ENCODE measurements around the gene STPG3.

Gene STPG3

GRCh38 chr9:137222190-137223077 lies 28.7 kb upstream of the STPG3 start, which contains the start of gene RNF208:
Gene RNF208, minus strand, starts transcription at chr9:137222240. Its CDS starts 1,028 bp downstream, at chr9:137221212.
- DNase-seq (ENCODE audit: low spot score), result no peak

- DNase-seq (ENCODE audit: low spot score), result peak; percentile 91
Measured at GRCh38 chr9:137223078-137223970, 27.8 kb upstream of the STPG3 start.

- no peak for DNase-seq (ENCODE audit: low spot score)
Measured at GRCh38 chr9:137224830-137225694, 26.0 kb upstream of the STPG3 start, which contains the start of gene CYSRT1. Gene CYSRT1, plus strand, starts transcription at chr9:137225174. Its CDS starts 448 bp downstream, at chr9:137225622.

- DNase-seq (ENCODE audit: low spot score), result no peak
Measured at GRCh38 chr9:137225699-137226331, 25.3 kb upstream of the STPG3 start.

DNA sequence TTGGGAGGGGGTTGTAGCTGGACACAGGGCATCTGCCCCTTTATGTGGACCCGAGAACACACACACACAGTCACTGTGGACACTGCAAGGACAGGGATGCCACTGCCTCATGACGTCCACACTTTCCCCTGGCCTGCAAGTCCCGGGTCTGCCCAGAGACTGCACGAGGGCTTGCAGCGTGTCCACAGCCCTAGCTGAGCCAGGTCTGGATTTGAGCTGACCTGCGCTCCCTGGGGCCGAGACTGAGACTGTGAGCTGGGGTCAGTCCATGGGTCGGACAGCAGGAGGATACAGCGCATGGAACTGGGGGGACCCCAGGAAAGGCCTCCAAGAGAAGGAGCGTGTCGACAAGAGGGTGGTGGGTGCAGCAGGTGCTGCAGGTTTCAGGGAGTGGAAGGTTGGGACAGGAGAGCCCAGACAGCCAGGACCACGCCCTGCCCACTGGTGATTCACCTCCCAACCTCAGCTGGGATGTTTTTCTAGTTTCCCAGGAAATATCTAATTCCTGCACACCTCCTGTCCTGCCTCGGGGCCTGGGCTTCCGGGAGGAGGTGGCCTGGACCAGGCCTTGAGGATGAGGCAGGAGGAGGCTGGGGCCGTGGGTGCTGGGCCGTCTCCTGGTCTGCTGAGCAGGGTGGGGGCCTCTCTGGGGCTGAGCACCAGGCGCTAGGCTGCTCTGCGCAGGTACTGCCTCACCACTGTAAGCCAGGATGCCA lies 24.6 kb upstream of the STPG3 start:
- no peak for DNase-seq (ENCODE audit: low spot score)

GRCh38 chr9:137227054-137227852 lies 23.8 kb upstream of the STPG3 start, which contains the start of gene RNF224:
Gene RNF224, plus strand, starts transcription at chr9:137227502. Its CDS starts 834 bp downstream, at chr9:137228336.
- DNase-seq (ENCODE audit: low spot score), result peak; percentile 78

GRCh38 chr9:137227853-137228505 lies 23.1 kb upstream of the STPG3 start:
- no peak for DNase-seq (ENCODE audit: low spot score)

DNA sequence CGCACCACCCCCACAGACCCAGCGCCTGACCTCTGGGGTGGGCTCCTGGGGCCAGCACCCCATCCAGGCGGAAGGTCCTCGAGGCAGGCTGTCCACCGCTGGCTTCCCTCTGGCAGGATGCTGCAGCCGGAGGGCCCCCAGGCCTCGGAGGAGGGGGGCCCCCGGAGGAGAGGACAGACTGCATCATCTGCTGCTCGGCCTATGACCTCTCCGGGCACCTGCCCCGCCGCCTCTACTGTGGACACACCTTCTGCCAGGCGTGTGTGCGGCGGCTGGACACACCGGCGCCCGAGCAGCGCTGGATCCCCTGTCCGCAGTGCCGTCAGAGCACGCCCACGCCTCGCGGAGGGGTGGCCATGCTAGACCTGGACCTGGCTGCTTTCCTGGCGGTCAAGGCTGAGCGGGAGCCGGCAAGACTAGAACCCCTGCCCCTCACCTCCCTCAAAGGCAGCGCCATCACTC lies 22.5 kb upstream of the STPG3 start:
- no peak for DNase-seq (ENCODE audit: low spot score)

- DNase-seq (ENCODE audit: low spot score), result no peak
Measured at GRCh38 chr9:137228968-137229896, 21.9 kb upstream of the STPG3 start.

DNA sequence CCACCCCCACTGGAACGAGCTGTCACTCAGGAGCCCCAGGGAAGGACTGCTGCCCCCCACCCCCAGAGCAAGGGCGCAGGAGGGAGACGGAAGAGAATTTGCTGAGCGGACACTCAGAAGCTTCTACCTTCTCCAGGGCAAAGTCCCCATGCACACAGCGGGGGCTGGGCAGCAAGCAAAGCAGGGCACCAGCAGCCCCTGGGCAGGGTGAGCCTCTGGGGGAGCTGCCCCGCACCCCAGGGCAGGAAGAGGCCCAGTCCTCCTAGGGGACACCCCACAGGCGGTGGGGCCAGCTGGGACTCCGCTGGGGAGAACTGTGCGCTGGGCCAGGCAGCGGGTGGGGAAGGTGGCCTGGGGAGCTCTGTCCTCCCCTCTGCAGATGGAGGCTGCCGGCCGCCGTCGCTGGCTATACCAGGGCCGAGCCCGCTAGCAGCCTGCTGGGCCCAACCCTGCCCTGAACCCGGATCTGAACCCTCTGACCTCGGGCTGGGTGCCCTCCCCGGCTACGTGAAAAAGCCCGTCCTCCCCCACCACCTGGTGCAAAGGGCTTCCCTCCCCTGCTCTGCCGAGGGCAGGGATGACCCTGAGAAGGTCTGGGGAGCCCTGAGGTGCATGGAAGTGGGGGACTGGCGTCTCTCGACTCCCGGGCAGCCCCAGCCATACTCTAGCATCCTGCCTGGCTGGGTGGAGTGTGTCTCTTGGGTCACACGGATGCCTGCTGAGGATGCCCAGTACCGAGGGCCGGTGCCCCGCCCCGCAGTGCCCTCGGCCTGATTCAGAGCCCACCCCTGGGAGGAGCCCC lies 21.0 kb upstream of the STPG3 start:
- DNase-seq (ENCODE audit: low spot score), result no peak

DNA sequence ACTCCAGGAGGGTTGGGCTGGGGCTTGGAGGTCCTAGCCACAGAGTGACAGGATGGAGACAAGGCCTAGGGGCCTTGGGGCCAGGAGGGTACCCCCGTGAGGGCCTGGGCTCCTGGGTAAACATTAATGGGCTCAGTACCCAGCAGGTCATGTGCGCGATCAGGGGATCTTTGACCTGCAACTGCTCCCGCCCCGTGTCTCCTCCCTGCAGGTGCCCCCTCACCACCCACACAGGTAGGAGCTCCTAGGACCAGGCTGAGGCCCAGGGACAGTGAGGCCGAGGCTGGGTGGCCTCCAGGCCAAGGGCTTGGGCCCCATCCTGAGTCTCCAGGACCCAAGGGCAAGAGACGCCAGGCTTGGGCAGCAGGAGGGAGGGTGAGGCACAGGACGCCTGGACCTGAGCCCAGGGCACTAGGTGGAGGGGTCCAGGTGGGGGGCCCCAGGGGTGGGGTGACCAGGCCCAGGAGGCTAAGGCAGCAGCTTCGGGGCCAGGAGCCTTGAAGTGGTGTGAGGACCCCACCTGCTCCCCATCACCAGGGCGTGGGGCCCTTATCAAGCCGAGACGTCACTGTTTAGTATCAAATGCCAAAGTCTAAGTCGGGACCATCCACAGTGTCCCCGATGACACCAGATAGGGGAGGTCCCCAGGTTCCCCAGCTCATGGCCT lies 20.2 kb upstream of the STPG3 start, which contains the start of gene SLC34A3:
TSS of gene SLC34A3 (plus strand) at position 197 of the 667 bp plus-strand sequence. CDS start 802 bp downstream, outside the sequence.
- no peak for DNase-seq (ENCODE audit: low spot score)

- DNase-seq (ENCODE audit: low spot score), result no peak
Measured at GRCh38 chr9:137231372-137232039, 19.6 kb upstream of the STPG3 start.

GRCh38 chr9:137232101-137232500 lies 19.0 kb upstream of the STPG3 start:
- no peak for DNase-seq (ENCODE audit: low spot score)

DNA sequence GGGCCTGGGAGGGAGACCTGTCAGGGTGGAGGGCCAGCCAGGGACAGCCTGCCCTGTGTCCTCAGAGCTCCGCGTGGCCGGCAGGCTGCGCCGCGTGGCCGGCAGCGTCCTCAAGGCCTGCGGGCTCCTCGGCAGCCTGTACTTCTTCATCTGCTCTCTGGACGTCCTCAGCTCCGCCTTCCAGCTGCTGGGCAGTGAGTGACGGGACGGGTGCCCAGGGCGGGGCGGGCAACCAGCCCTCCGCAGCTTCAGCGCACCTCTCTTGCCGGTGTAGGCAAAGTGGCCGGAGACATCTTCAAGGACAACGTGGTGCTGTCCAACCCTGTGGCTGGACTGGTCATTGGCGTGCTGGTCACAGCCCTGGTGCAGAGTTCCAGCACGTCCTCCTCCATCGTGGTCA lies 18.6 kb upstream of the STPG3 start:
- DNase-seq (ENCODE audit: low spot score), result no peak

GRCh38 chr9:137233143-137233980 lies 17.7 kb upstream of the STPG3 start:
- DNase-seq (ENCODE audit: low spot score), result no peak
